Fibroblast of peridontal ligament (primary cell): ENCODE measurements around the gene PMFBP1.

Experiments
- DNase-seq: peaks from one replicate; pipeline ENCODE4 v3.0.0-alpha.2; 2010; ENCODE audit errors: extremely low read depth

The PMFBP1 gene

GRCh38 chr16:72131036-72131435, 40.9 kb downstream of the PMFBP1 start:
- no peak for DNase-seq

DNA sequence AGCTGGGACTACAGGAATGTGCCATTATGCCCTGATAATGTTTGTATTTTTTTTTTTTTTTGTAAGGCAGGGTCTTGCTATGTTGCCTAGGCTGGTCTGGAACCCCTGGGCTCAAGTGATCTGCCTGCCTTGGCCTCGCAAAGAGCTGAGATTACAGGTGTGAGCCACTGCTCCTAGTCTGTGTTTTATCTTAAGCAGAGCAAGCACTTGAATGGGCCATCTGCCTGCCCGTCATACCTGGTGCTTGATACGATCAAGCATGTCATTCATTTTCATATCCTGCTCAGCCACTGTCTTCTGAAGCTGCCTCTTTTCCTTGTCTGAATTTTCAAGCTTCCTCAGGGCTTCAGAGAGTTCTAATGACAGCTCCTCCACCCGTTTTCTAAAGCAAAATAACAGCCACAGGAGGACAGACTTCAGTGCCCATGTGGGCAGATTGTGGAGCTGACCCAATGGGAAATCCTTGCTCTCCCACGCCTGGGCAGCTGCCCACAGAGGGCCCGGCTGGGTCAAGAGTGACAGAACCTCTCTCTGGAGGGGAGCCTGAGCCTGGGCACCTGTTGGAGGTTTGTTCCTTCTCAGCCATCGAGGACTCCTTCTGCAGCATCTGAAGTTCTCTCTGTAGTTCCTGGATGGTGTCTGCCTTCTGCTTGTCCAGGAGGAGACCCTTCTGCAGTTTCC, 41.8 kb downstream of the PMFBP1 start:
- DNase-seq, result no peak

GRCh38 chr16:72128701-72129100, 43.3 kb downstream of the PMFBP1 start:
- no peak for DNase-seq

DNA sequence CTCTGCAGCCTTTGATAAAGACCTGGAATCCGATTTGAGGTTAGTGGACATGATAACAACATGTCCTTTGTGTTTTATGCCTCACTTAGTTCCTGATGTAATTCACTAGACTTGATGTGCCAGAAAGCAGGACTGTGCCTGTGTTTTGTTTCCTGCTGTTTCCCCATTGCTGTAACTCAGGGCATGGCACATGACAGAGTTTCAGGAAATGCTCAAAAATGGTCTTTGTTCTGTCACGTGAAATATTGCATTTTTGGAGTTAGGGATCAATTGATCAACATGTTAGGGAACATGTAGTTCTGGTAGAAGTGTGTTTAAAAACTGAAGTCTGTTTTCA, 45.6 kb downstream of the PMFBP1 start:
- DNase-seq, result no peak

GRCh38 chr16:72125635-72126428, 46.1 kb downstream of the PMFBP1 start:
- DNase-seq, result no peak

DNA sequence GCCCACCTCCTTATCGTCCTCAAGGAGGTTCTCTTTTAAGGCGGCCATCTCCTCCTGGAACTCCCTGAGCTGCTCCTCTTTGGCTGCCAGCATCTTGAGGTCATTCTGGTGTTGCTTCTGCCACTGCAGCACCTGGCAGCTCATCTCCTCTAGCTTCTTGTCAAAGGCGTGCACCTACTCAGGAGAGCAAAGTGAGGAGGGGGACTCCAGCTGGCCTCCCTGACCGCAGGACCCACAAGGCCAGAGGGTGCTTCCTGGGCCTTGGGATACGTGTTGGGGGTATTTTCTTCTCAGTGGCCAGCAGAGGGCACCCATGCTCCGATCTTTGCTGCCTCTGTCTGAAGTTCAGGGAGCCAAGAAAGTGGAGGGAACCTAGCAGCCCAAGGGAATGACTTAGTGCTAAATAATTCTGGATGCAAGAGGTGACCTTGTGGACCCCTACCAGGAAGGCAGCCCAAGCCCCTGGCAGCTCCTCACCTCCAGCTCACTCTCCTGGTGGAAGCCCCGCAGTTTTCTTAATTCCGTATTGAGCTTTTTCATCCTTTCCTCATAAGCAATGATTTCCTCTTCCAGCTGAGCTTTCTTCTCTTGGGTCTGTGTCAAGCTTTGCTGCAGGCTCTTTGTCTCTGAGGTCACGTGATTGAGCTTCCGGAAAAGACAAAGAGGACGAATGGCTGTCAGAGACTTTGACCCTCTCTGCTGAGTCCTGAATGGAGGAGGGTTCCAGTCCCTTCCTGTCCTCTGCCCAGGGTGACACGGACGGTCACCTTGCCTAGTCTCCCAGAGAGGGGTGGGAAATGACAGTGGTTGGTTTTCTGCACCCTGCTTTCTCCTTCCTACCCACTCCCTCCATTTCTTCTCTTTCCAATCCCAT, 47.0 kb downstream of the PMFBP1 start:
- DNase-seq, result peak; percentile 80

DNA sequence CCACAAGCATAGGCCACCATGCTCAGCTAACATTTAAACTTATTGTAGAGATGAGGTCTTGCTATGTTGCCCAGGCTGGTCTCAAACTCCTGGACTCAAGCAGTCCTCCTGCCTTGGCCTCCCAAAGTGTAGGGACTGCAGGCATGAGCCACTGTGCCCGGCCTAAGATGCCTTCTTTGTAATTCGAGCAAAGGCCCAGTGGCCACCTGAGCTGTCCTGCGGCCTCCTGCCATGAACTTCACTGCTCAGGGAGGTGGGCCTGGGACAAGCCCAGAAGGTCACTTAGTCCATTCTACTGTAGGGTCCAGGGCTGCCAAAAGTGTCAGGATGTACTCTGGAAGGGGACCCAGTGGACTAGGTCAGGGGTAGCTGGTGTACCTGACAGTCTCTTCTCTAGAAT, 47.8 kb downstream of the PMFBP1 start:
- DNase-seq, result no peak

DNA sequence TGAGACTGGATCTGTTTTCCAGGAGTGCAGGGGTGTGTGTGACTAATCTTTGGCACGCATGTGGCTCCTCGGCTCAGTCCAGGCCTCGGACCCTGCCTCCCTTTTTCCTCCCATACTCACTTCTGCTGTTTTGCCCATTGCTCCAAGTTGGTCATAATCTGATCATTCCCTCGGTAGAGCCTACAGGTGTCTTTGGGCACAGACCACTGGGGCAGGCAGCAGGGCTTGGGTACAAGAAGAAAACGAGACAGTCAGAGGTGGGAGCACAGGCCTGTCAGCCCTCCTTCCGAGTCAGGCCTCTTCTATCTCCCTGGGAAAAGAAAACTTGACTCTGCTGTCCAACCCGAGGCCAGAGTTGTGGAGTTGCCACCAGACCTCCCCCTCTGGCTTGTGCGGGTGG, 48.5 kb downstream of the PMFBP1 start:
- DNase-seq, result no peak

GRCh38 chr16:72122916-72123315, 49.0 kb downstream of the PMFBP1 start:
- DNase-seq, result no peak

DNA sequence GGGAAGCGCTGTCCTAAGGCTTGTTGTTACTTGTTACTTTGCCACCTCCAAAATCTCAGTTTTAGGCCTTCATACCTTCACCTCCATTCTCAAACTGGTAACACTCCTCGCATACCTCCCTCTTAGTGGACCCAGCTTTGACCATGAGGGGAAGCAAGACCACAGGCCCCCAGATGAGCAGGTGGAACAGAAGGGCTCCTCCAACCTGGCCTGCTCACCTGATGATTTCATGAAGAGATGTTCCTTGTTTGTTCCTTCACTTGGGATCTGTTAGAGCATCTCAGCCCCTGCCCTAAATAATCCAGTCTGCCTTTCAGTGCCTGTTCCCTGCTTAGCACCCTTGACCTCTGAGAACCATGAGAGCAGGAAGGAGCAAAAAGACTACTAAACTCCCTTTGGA, 49.6 kb downstream of the PMFBP1 start:
- no peak for DNase-seq

DNA sequence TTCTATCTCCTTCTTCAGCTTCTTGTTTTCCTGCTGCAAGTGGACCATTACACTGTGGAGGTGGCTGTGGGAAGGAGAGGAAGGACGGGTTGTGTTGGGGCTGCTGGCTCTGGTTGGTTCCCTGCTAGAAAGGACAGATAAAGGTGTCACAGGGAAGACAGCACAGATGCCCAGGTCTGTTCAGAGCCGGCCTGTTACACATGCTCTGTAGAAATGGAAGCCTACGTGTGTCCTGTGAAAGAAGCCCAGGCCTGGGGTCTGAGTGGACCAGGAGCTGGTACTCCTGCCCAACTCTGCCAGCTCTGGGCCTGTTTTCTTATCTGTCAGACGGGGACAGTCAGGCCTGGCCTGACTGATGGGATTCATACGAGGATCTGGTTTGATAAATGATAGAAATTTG, 51.9 kb downstream of the PMFBP1 start:
- no peak for DNase-seq

GRCh38 chr16:72113616-72113945, 58.4 kb downstream of the PMFBP1 start:
- DNase-seq, result no peak

DNA sequence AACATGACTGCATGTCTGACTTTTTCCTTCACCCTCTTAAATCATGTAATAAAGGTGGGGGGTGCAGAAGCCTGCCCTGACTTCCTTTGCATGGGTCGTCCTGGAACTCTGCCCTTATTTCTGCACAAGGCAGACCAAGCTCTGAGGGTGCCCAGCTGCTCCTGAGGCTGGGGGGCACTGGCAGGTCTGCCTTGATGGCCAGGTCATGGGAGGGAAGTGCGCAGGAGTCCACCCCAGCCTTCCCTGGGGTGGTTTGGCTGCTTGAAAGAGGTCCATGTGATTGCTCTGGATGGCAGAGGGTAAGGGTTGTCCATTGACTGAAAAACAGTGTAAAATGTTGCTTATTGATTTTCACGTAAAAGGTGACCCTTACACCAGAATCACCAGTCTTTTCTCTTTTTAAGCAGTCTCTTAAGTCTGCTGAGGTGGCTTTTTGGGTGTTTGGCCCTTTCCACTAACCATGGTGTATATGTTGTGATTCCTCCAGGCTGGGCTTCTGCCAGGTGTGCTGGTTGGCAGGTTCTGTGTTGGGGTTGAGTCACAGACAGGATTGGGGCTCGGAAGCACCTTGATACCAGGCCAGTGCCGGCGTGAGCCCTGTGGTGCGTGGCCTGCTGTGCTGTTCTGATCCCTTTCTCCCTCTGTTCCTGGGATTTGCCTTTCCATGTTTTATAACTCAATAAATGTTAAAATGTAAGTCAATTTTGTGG, 58.9 kb downstream of the PMFBP1 start:
- DNase-seq, result no peak

- DNase-seq, result no peak
Observed at GRCh38 chr16:72112452-72112792, 59.5 kb downstream of the PMFBP1 start.

DNA sequence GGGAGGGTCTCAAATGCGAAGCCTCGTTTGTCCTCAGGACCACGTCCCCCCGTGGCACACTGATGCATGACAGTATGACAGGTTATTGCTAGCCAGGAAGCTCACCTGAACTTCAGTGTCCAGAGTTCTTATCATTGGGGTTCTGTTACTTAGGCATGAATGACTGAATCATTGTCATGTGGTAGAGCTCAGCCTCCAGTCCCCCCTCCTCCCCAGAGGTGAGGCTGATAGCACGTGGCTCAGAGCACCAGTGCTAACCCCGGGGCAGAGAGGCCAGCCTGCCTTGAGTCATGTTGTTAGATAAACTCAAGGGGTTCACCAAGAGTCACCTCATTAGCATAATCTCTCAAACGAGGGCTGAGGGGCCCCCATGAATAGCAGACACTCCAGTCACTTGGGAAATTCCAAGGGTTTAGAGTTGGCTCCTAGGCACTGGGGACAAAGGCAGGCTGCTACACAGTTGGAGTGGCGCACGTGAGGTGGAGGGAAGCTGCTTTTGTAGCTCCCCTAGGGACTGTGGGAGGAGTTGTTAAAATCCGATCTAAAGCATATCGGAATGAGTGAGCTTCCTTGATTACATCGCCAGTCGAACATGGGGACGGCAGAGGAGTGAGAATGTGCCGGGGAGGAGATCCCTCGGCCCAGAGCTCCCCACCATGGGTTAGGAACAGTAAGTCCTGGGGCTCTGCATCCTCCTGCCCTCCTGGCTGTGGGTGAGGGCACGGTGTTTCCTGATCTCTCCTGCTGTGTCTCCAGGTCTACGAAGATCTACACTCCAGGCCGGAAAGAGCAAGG, 60.1 kb downstream of the PMFBP1 start:
- no peak for DNase-seq

DNA sequence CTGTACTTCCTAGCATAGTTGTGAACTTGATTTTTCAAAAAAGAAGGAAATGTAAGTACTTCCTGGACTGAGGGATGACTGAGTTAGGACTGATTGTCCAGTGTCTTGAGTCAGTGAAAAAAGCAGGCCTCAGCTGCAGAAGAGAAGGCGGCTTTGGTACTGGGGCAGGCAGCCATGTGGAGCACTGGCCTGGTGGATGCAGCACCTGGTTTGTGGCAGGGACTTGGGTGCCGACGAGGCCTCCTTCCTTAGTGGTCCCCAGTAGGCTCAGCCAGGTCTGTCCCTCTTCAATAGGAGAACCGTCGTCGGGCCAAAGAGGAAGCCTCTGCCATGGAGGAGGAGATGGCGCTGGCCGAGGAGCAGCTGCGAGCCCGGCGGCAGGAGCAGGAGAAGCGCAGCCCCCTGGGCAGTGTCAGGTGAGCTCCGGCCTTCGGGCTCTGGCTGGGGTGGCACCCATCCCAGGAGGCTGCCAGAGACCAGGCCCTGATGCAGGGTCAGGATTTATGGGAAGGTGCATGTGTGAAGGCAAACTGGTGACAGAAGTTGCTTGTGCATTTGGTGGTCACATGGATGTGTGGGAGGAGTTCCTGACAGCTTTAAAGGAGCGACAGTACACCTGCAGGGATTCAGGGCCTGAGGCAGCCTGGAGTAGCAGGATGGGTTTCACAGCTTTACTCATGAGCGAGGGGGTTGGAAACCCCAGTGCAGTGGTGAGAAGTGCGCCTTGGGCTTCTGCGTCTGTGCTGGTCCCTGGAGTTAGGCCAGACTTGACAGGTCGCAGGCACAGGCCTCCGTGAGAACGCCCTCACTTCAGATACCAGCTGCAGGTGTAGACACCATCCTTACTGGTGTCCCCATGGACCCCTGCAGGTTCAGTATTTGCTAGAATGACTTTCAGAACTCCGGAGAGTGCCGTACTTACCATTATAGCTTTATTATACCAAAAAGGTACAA, 61.0 kb downstream of the PMFBP1 start:
- no peak for DNase-seq

- no peak for DNase-seq
Observed at GRCh38 chr16:72109966-72110530, 61.9 kb downstream of the PMFBP1 start.

DNA sequence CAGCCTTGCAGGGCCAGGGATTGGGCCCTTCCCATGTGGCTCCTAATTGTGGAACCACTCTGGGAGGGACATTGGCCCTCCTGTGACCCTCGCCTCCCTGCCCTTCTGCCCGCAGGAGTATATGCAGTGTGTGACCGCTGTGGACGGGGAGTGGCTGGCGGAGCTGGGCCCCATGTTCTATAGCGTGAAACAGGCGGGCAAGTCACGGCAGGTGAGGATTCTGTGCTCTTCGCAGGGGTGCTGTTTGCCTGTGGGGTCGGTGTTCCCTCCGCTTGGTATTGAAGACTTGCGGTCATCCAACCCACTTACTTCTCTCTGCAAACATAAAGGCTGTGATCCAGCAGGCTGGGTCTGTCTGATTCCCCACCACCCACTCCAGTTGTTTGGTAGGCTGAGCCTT, 62.7 kb downstream of the PMFBP1 start:
- DNase-seq, result no peak

DNA sequence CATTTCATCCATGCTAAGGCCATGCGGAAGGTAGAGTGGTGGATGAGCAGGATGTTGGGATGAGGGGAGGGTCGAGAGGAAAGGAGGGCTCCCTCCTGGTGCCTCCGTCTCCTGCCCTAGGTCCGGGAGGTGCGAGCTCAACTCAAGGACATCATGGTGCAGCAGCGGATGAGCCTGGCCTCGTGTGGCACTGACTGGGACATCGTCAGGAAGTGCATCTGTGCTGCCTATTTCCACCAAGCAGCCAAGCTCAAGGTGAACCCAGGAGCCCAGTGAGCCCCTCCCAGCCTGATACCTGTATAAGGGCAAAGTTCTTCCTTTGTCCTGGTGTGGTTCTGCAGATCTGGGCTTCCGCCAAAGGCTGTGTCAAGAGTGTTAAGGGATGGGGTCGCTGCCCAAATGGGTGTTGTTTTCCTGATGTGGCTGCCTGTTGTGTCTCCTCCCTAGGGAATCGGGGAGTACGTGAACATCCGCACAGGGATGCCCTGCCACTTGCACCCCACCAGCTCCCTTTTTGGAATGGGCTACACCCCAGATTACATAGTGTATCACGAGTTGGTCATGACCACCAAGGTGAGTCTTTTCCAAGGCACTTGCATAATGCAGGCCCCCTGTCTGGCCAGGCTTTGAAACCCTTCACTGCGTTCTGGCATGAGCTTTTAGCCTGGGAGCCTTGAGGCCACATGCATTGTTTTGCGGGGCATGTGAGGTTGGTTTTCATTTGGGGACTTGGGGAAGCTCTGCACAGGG, 63.4 kb downstream of the PMFBP1 start:
- DNase-seq, result no peak
